Esophagus squamous epithelium (tissue), 5 donors: ENCODE results near the gene SLC44A4. TPM values are rescaled to one million over a fixed set of nuclear protein-coding genes. Genes with fewer than 3 reads are reported as not detected.
"Not testable (repeated sequence)": the region's sequence is repeated elsewhere in the genome, so short reads cannot be mapped to it uniquely, and the experiment has no call there.

ENCODE experiments used
- DNase-seq: peaks from one replicate; lab custom pipeline; 2025; lab: John Stamatoyannopoulos, UW
- H3K27ac ChIP-seq, 4 donors: fragments of 200-600 bp; sonication (generic); one replicate each; pipeline ENCODE4 v1.5.1; 2016 to 2019; ENCODE audit warnings: mild to moderate bottlenecking in 1 of 4
- H3K27me3 ChIP-seq, 4 donors: fragments of 200-600 bp; sonication (generic); 1 replicate in 3 of 4; 2 replicates in 1 of 4; pipeline versions ENCODE4 v1.5.1 to v1.6.0; 2017 to 2021; ENCODE audit warnings: antibody characterized with exemption in 1 of 4
- H3K36me3 ChIP-seq, 3 donors: fragments of 200-600 bp; sonication (generic); one replicate each; pipeline ENCODE4 v1.5.1; 2016 to 2019
- H3K4me1 ChIP-seq, 3 donors: fragments of 200-600 bp; sonication (generic); one replicate each; pipeline ENCODE4 v1.5.1; 2017 to 2019
- H3K4me3 ChIP-seq, 4 donors: fragments of 200-600 bp; sonication (generic); 1 replicate in 3 of 4; 2 replicates in 1 of 4; pipeline ENCODE4 v1.5.1; 2016 to 2019; ENCODE audit warnings: mild to moderate bottlenecking in 2 of 4, moderate library complexity in 1 of 4
- H3K9me3 ChIP-seq, 3 donors: fragments of 200-600 bp; sonication (generic); one replicate each; pipeline ENCODE4 v1.5.1; 2016 to 2019
- POLR2A ChIP-seq, 4 donors: fragments of 450-650 bp; IDR thresholded peaks; one replicate each; pipeline ENCODE4 v1.6.1; 2017; ENCODE audit warnings: antibody characterized with exemption in 4 of 4, mild to moderate bottlenecking in 4 of 4, moderate library complexity in 3 of 4
- WGBS, 2 donors: methylation state at CpG; one replicate each; pipeline ENCODE4 v1.1.5; 2018; 5-methylcytosine and 5-hydroxymethylcytosine counted together
- intact Hi-C: fragments of 100-400 bp; cut with DNase I; formaldehyde crosslinking; loops from one replicate; pipeline ENCODE4 v1.15.0; 2022
- total RNA-seq, 4 donors: library from RNA; depleted of rRNA; stranded (reverse); fragments of >200 nt; gene quantifications; one replicate each; pipeline ENCODE4 v1.1.0, GENCODE V29; 2016
- TF ChIP-seq, protein P1 (sequence below), 6 experiments: fragments of 450-650 bp in 4 of 6; fragments of 200-600 bp in 2 of 6; sonication (generic) in 2 of 6; IDR thresholded peaks; one replicate each; pipeline ENCODE4 v1.5.1; 2016 to 2019; ENCODE audit warnings: antibody characterized with exemption in 6 of 6, mild to moderate bottlenecking in 4 of 6, moderate library complexity in 4 of 6
- donor health status: DM: yes; HTN: yes; CAD: no.

The SLC44A4 gene
- total RNA-seq, 4 donors from 2014 or later: 0.38 to 3.6 (median 1.3) TPM; not detected in 1

DNA sequence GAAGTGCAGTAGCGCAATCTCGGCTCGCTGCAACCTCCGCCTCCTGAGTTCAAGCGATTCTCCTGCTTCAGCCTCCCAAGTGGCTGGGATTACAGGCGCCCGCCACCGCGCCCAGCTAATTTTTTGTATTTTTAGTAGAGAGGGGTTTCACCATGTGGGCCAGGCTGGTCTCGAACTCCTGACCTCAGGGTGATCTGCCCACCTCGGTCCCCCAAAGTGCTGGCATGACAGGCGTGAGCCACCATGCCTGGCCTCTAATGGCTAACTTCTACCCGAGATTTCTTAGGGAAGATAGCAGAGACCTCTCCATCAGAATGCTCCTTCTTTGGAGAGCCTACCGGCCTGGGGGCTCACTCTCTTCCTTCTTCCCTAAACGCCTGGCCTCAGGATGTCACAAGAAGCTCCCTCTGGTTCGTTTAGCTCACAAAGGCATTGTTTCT is 14.7 kb downstream of the SLC44A4 start:
- WGBS, 2 donors: 9 to 11% methylated on average over 12 to 16 of the region's 16 CpGs
- Histone ChIP-seq H3K4me1 (peaks cover 7 to 43% (median 19%) of the 10 kb centered on the region in 3 donors), H3K36me3 (peaks cover 8 to 23% (median 11%) of the 10 kb centered on the region in 3 donors), H3K4me3 (peak overlapping the region; percentile 22 to 95 (median 77)), H3K27ac (peak overlapping the region; percentile 65 to 92 (median 88))
- intact Hi-C loops, H3K27me3 ChIP-seq, H3K9me3 ChIP-seq, DNase-seq: not testable (repeated sequence)
- TF ChIP-seq, protein P1, sequence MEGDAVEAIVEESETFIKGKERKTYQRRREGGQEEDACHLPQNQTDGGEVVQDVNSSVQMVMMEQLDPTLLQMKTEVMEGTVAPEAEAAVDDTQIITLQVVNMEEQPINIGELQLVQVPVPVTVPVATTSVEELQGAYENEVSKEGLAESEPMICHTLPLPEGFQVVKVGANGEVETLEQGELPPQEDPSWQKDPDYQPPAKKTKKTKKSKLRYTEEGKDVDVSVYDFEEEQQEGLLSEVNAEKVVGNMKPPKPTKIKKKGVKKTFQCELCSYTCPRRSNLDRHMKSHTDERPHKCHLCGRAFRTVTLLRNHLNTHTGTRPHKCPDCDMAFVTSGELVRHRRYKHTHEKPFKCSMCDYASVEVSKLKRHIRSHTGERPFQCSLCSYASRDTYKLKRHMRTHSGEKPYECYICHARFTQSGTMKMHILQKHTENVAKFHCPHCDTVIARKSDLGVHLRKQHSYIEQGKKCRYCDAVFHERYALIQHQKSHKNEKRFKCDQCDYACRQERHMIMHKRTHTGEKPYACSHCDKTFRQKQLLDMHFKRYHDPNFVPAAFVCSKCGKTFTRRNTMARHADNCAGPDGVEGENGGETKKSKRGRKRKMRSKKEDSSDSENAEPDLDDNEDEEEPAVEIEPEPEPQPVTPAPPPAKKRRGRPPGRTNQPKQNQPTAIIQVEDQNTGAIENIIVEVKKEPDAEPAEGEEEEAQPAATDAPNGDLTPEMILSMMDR (IDR thresholded peaks at IDR 0.05): peak in 1 of 6 experiments; percentile 2

DNA sequence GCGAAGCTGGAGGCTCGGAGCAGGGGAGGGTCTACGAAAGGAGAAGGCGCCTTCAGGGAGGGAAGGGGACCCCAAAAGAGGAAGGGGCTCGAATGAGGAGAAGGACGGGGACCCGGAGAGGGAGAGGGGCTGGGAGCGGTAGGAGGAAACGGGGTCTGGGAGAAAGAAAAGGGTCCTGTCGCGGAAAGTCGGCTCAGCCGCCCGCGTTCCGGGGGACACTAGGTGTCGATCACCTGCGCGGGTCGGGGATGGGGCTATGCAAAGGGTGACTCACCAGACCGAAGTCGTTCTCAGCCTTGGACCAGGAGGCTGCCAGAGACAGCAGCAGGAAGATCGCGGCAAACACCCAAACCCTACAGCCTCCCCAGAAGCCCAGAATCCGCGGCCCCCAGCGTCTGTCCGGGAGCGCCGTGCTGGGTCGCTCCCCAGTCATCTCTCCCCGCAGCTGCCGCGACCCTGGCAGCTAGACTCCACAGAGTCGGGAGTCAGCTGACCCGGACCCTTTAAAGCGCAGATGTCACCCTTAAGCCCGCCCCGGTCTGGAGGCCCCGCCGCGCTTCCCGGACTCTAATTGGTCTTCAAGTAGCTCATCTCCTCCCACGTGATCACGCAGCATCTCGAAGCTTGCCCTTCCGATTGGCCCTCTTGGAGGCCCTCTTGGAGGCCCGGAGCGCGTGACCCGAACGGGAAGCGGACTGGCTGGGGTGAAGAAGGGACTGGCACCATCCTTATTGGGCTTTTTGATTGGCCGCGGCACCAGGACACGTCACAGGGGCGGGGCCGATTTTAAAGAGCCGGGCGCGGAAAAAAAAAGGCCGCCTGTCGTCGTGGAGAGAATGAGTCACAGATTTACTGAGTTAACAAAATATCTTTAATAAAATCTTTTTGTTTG is 16.2 kb downstream of the SLC44A4 start, which contains the start of gene NEU1:
Gene NEU1 (minus strand): TSS at position 478 of the 892 bp plus-strand sequence. CDS start 45 bp downstream, at position 433.
- 1% methylated on average over 35 of the region's 64 CpGs for WGBS, 2 donors
- intact Hi-C loops: no loop called here
- Histone ChIP-seq H3K4me1 (peaks cover 7 to 34% (median 19%) of the 10 kb centered on the region in 3 donors), H3K27ac (peak within 1 kb of the TSS; percentile 77 to 94 (median 92)), H3K9me3 (no peaks in the 10 kb centered on the region), H3K4me3 (peak within 1 kb of the TSS; percentile 54 to 95 (median 77)), H3K36me3 (peaks cover 11 to 38% (median 15%) of the 10 kb centered on the region in 3 donors), H3K27me3 (no peaks in the 10 kb centered on the region)
- DNase-seq: peak; percentile 99
- TF ChIP-seq, protein P1 (IDR thresholded peaks at IDR 0.05): no peak
- TF ChIP-seq POLR2A (IDR thresholded peaks at IDR 0.05): peak in 3 of 4 donors; percentile 86 to 97 (median 94)

DNA sequence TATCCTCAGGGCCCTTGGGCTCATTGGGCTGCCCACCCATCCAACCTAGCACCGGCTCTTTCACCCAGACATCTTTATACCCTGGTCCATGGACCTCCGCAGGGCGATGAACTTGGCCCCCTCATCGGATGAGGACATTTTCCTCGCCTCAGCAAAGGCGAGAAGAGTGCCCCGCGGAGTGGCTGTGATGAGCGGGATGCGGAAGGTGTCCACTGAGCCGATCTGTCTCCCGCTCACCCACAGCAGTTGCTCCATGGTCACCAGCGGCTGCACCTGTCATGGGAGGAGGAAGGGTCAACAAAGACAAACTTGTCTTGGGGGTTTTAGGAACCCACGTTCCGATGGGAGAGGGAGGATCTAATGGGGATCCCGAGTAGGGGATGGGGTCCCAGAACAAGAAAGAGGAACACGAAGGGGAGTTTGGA is 16.9 kb downstream of the SLC44A4 start:
- Histone ChIP-seq H3K27ac (peak overlapping the region in 3 of 4 donors; percentile 77 to 92 (median 92)), H3K4me3 (peak overlapping the region; percentile 54 to 95 (median 77)), H3K36me3 (peaks cover 11 to 45% (median 15%) of the 10 kb centered on the region in 3 donors), H3K4me1 (peaks cover 7 to 34% (median 19%) of the 10 kb centered on the region in 3 donors), H3K27me3 (no peaks in the 10 kb centered on the region), H3K9me3 (no peaks in the 10 kb centered on the region)
- no peak for DNase-seq
- TF ChIP-seq POLR2A (IDR thresholded peaks at IDR 0.05): no peak
- TF ChIP-seq, protein P1 (IDR thresholded peaks at IDR 0.05): no peak
- 28 to 30% methylated on average over 6 to 12 of the region's 17 CpGs for WGBS, 2 donors
- intact Hi-C loops: no loop called here

DNA sequence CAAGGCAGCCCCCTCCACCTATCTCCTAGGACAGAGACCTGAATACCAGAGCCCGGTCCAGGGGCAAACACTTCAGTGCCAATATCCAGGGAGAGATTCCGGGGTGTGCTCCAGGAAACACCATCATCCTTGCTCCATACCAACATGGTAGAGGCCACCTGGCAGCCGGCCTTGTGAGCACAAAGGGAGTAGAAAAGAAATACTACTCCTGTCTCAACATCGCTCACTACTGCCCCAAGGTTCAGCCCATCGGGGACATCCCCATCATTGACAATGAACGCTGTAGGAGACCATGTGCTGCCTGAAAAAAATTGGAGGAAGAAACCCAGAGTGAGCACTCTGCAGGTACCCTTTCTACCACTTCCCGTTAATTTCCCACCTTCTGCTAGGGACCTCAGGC is 17.6 kb downstream of the SLC44A4 start:
- WGBS, 2 donors: 87 to 94% methylated on average over 4 to 5 of the region's 7 CpGs

More for the DNA sequence above, 17.6 kb downstream of the SLC44A4 start:
- H3K9me3 ChIP-seq: no peaks in the 10 kb centered on the region
- no peak overlapping the region for H3K4me3 ChIP-seq
- H3K27ac ChIP-seq: no peak overlapping the region
- H3K27me3 ChIP-seq: no peaks in the 10 kb centered on the region
- peaks cover 7 to 34% (median 19%) of the 10 kb centered on the region in 3 donors for H3K4me1 ChIP-seq
- no peak for DNase-seq
- intact Hi-C loops: no loop called here
- H3K36me3 ChIP-seq: peaks cover 11 to 45% (median 15%) of the 10 kb centered on the region in 3 donors
- TF ChIP-seq POLR2A (IDR thresholded peaks at IDR 0.05): no peak
- TF ChIP-seq, protein P1 (IDR thresholded peaks at IDR 0.05): no peak
